Measurements from ENCODE around the gene SBF2. TPM values are rescaled to one million over a fixed set of nuclear protein-coding genes. Genes with fewer than 3 reads are reported as not detected.

The SBF2 gene
- total and polyA plus RNA-seq, 10 donors = 3.6 to 70.9 (median 57.1) TPM

DNA sequence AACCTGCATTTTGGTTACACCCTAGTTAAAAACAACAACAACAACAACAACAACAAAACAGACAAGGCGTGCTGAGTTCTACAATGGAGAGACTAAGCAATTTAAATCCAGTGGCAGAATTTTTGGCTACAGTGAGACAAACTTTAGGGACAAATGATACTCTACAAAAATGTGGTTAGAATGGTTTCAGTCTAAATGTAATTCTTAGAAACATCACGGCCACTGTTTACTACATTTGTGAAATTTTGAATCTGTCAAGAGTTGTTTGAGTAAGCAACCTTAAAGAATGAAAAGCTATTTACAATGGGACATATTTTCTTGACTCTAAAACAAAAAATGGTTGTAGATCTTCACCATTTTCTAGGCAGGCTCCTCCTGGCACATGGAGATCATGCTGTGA is 370.7 kb downstream of the SBF2 start:
- Histone ChIP-seq H3K27ac (peak overlapping the region in 5 of 8 donors; percentile 4 to 28 (median 20)), H3K36me3 (no peaks in the 10 kb centered on the region), H3K4me3 (no peak overlapping the region), H3K27me3 (replicated peaks in 1 of 7) (no peaks in the 10 kb centered on the region), H3K9me3 (no peaks in the 10 kb centered on the region), H3K4me1 (peaks cover 0 to 6% (median 0%) of the 10 kb centered on the region in 6 donors)
- no peak for DNase-seq
- 61 to 75% (median 72%) methylated on average over 2 of the region's 2 CpGs for WGBS, 5 donors
- intact Hi-C loops (cut with DNase I; ENCODE audit: low total_unique reads) = no loop called here
- TF ChIP-seq POLR2AphosphoS5 (IDR thresholded peaks at IDR 0.05) = no peak
- TF ChIP-seq, protein P1, sequence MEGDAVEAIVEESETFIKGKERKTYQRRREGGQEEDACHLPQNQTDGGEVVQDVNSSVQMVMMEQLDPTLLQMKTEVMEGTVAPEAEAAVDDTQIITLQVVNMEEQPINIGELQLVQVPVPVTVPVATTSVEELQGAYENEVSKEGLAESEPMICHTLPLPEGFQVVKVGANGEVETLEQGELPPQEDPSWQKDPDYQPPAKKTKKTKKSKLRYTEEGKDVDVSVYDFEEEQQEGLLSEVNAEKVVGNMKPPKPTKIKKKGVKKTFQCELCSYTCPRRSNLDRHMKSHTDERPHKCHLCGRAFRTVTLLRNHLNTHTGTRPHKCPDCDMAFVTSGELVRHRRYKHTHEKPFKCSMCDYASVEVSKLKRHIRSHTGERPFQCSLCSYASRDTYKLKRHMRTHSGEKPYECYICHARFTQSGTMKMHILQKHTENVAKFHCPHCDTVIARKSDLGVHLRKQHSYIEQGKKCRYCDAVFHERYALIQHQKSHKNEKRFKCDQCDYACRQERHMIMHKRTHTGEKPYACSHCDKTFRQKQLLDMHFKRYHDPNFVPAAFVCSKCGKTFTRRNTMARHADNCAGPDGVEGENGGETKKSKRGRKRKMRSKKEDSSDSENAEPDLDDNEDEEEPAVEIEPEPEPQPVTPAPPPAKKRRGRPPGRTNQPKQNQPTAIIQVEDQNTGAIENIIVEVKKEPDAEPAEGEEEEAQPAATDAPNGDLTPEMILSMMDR (IDR thresholded peaks at IDR 0.05 in 8 of 11, conservative IDR thresholded peaks at IDR 0.05 in 3 of 11) = no peak
- TF ChIP-seq POLR2A (IDR thresholded peaks at IDR 0.05) = no peak

GRCh38 chr11:9922806-9923205 is 371.2 kb downstream of the SBF2 start:
- Histone ChIP-seq H3K27ac (peak overlapping the region in 4 of 8 donors; percentile 19 to 28 (median 23)), H3K9me3 (no peaks in the 10 kb centered on the region), H3K36me3 (no peaks in the 10 kb centered on the region), H3K27me3 (replicated peaks in 1 of 7) (no peaks in the 10 kb centered on the region), H3K4me1 (peaks cover 0 to 6% (median 0%) of the 10 kb centered on the region in 6 donors), H3K4me3 (no peak overlapping the region)
- intact Hi-C loops (cut with DNase I; ENCODE audit: low total_unique reads) = no loop called here
- 47 to 55% (median 50%) methylated on average over 4 of the region's 4 CpGs for WGBS, 5 donors
- DNase-seq = no peak
- no peak for TF ChIP-seq POLR2A (IDR thresholded peaks at IDR 0.05)
- TF ChIP-seq, protein P1 (IDR thresholded peaks at IDR 0.05 in 8 of 11, conservative IDR thresholded peaks at IDR 0.05 in 3 of 11) = no peak

- no peak for DNase-seq
- H3K27ac ChIP-seq = no peak overlapping the region
- H3K4me3 ChIP-seq = no peak overlapping the region
- 90 to 98% (median 92%) methylated on average over 3 of the region's 3 CpGs for WGBS, 5 donors
- peaks cover 0 to 4% (median 0%) of the 10 kb centered on the region in 6 donors for H3K36me3 ChIP-seq
- intact Hi-C loops (cut with DNase I; ENCODE audit: low total_unique reads) = no loop called here
- H3K27me3 ChIP-seq (replicated peaks in 1 of 7) = no peaks in the 10 kb centered on the region
- TF ChIP-seq, protein P1 (IDR thresholded peaks at IDR 0.05 in 8 of 11, conservative IDR thresholded peaks at IDR 0.05 in 3 of 11) = no peak
- TF ChIP-seq POLR2AphosphoS5 (IDR thresholded peaks at IDR 0.05) = no peak
- TF ChIP-seq POLR2A (IDR thresholded peaks at IDR 0.05) = no peak
- no peaks in the 10 kb centered on the region for H3K9me3 ChIP-seq
- H3K4me1 ChIP-seq = no peaks in the 10 kb centered on the region
Observed at GRCh38 chr11:9916480-9916879, 377.5 kb downstream of the SBF2 start.

DNA sequence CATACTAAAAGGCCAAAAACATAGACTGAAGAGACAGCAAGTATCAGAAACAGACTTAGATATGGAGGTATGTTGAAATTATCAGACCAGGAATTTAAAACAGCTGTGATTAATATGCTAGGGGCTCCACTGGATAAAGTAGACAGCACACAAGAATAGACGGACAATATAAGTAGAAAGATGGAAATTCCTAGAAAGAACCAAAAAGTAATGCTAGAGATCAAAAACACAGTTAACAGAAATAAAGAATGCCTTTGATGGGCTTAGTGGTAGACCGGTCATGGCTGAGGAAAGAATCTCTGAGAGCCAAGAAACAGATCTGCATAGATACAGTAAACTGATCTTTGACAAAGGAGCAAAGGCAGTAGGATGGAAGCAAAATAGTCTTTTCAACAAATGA is 380.0 kb downstream of the SBF2 start:
- H3K27ac ChIP-seq = no peak overlapping the region
- H3K36me3 ChIP-seq = peaks cover 0 to 4% (median 0%) of the 10 kb centered on the region in 6 donors
- H3K4me1 ChIP-seq = no peaks in the 10 kb centered on the region
- H3K9me3 ChIP-seq = no peaks in the 10 kb centered on the region
- H3K4me3 ChIP-seq = no peak overlapping the region
- no peaks in the 10 kb centered on the region for H3K27me3 ChIP-seq (replicated peaks in 1 of 7)
- intact Hi-C loops (cut with DNase I; ENCODE audit: low total_unique reads) = no loop called here
- WGBS, 5 donors = 46 to 93% (median 87%) methylated on average over 2 of the region's 2 CpGs
- DNase-seq = no peak
- no peak for TF ChIP-seq POLR2A (IDR thresholded peaks at IDR 0.05)
- TF ChIP-seq, protein P1 (IDR thresholded peaks at IDR 0.05 in 8 of 11, conservative IDR thresholded peaks at IDR 0.05 in 3 of 11) = no peak
- TF ChIP-seq POLR2AphosphoS5 (IDR thresholded peaks at IDR 0.05) = no peak

Measured in spleen (tissue), 11 donors.